ENCODE measurements around the gene RARB. TPM values are rescaled to one million over a fixed set of nuclear protein-coding genes. Genes with fewer than 3 reads are reported as not detected.

The RARB gene
- total RNA-seq, 1 donor from 2014 or later, result 1.8 TPM

DNA sequence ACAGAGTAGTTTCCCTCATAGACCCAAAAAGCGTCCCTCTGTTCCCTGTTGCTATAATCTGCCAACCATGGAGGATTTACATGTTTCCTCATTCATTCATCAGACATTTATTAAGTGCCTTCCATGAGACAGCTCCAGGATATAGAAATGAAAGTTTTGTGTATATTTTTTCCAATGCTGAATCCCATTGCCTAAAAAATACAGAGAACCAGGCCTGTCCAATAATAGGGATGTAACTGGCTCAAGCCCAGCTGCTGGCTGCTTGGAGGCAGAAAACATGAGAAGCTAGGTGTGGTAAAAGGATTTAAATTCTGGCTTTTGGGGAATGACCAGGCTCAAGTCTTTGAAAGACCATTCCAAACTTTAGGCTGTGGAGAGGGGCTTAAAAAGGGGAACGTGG is 41.5 kb downstream of the RARB start:
- H3K27me3 Mint-ChIP-seq (ENCODE audit: insufficient read depth, low read depth), result peaks cover 2% of the 10 kb centered on the region
- Histone ChIP-seq H3F3A (ENCODE audit: low read depth) (no peaks in the 10 kb centered on the region), H3K9ac (no peak overlapping the region), H2AFZ (replicated peaks) (no peak overlapping the region), H3K79me2 (ENCODE audit: low read depth) (no peaks in the 10 kb centered on the region), H3K27me3 (no peaks in the 10 kb centered on the region), H3K4me3 (no peak overlapping the region), H3K9me3 (ENCODE audit: low read depth) (no peaks in the 10 kb centered on the region), H3K27ac (no peak overlapping the region), H3K36me3 (no peaks in the 10 kb centered on the region), H4K20me1 (ENCODE audit: low read depth) (no peaks in the 10 kb centered on the region), H3K4me2 (no peak overlapping the region), H3K4me1 (peaks cover 11% of the 10 kb centered on the region)
- no peak overlapping the region for H3K4me3 Mint-ChIP-seq
- no peak for TF ChIP-seq EZH2phosphoT487 (IDR thresholded peaks at IDR 0.05)
- no peak for TF ChIP-seq CTCF (IDR thresholded peaks at IDR 0.05)
- no peak for TF ChIP-seq EZH2 (IDR thresholded peaks at IDR 0.05)
- no peaks in the 10 kb centered on the region for H3K9me3 Mint-ChIP-seq
- DNase-seq (ENCODE audit: low spot score), result no peak
- peak overlapping the region; percentile 48 for H3K27ac Mint-ChIP-seq
- H3K36me3 Mint-ChIP-seq, result no peaks in the 10 kb centered on the region
- peaks cover 38% of the 10 kb centered on the region for H3K4me1 Mint-ChIP-seq

GRCh38 chr3:25471081-25471768 is 43.2 kb downstream of the RARB start:
- H3K4me1 ChIP-seq, result peaks cover 11% of the 10 kb centered on the region
- H3K4me3 Mint-ChIP-seq, result no peak overlapping the region
- no peaks in the 10 kb centered on the region for H3F3A ChIP-seq (ENCODE audit: low read depth)
- H3K79me2 ChIP-seq (ENCODE audit: low read depth), result no peaks in the 10 kb centered on the region
- H3K4me2 ChIP-seq, result no peak overlapping the region
- TF ChIP-seq EZH2 (IDR thresholded peaks at IDR 0.05) (no peak), EZH2phosphoT487 (IDR thresholded peaks at IDR 0.05) (no peak), CTCF (IDR thresholded peaks at IDR 0.05) (no peak)
- no peak overlapping the region for H3K27ac Mint-ChIP-seq
- H3K9me3 ChIP-seq (ENCODE audit: low read depth), result no peaks in the 10 kb centered on the region
- H3K4me3 ChIP-seq, result no peak overlapping the region
- DNase-seq (ENCODE audit: low spot score), result no peak
- no peaks in the 10 kb centered on the region for H4K20me1 ChIP-seq (ENCODE audit: low read depth)
- H3K36me3 ChIP-seq, result no peaks in the 10 kb centered on the region
- no peak overlapping the region for H3K9ac ChIP-seq
- H3K27ac ChIP-seq, result no peak overlapping the region
- H3K27me3 ChIP-seq, result no peaks in the 10 kb centered on the region
- no peaks in the 10 kb centered on the region for H3K36me3 Mint-ChIP-seq
- peaks cover 2% of the 10 kb centered on the region for H3K27me3 Mint-ChIP-seq (ENCODE audit: insufficient read depth, low read depth)
- peaks cover 38% of the 10 kb centered on the region for H3K4me1 Mint-ChIP-seq
- H2AFZ ChIP-seq (replicated peaks), result no peak overlapping the region
- H3K9me3 Mint-ChIP-seq, result no peaks in the 10 kb centered on the region

DNA sequence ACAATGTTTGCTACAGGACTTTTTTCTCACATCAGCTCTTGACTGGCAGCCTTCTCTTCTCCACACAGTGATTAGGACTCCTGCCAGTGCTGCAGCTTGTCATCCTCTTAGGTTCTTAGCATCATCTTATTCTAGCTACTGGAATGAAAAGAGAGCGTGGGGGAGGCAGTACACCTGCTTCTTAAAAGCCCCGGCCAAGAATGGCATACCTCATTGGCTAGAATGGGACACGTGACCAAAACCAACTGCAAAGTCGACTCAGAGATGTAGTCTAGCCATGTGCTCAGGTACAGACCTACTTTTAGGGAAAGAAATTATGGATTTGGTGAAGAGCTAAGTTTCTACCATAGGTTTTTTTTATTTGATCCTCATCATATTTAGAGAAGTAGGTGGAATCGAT is 44.1 kb downstream of the RARB start:
- Mint-ChIP-seq H3K4me3 (no peak overlapping the region), H3K36me3 (no peaks in the 10 kb centered on the region), H3K27me3 (ENCODE audit: insufficient read depth, low read depth) (peaks cover 2% of the 10 kb centered on the region), H3K4me1 (peaks cover 38% of the 10 kb centered on the region), H3K27ac (no peak overlapping the region), H3K9me3 (no peaks in the 10 kb centered on the region)
- Histone ChIP-seq H3K4me3 (no peak overlapping the region), H3K27ac (no peak overlapping the region), H4K20me1 (ENCODE audit: low read depth) (no peaks in the 10 kb centered on the region), H3K4me2 (no peak overlapping the region), H3K79me2 (ENCODE audit: low read depth) (no peaks in the 10 kb centered on the region), H3K27me3 (no peaks in the 10 kb centered on the region), H3F3A (ENCODE audit: low read depth) (no peaks in the 10 kb centered on the region), H3K36me3 (no peaks in the 10 kb centered on the region), H3K4me1 (peaks cover 11% of the 10 kb centered on the region), H3K9ac (no peak overlapping the region), H2AFZ (replicated peaks) (no peak overlapping the region), H3K9me3 (ENCODE audit: low read depth) (no peaks in the 10 kb centered on the region)
- DNase-seq (ENCODE audit: low spot score), result no peak
- TF ChIP-seq EZH2phosphoT487 (IDR thresholded peaks at IDR 0.05), result no peak
- no peak for TF ChIP-seq CTCF (IDR thresholded peaks at IDR 0.05)
- no peak for TF ChIP-seq EZH2 (IDR thresholded peaks at IDR 0.05)
